Measurements from ENCODE around the gene GABRG3. TPM values are rescaled to one million over a fixed set of nuclear protein-coding genes. Genes with fewer than 3 reads are reported as not detected.

GABRG3 gene
- total RNA-seq, 1 donor from 2014 or later, result not detected

GRCh38 chr15:27219636-27220035, 248.7 kb downstream of the GABRG3 start:
- Histone ChIP-seq H3K4me3 (no peak overlapping the region), H3K4me1 (no peaks in the 10 kb centered on the region), H3K9me3 (no peaks in the 10 kb centered on the region), H3K27me3 (no peaks in the 10 kb centered on the region), H3K27ac (no peak overlapping the region), H3K36me3 (no peaks in the 10 kb centered on the region)
- intact Hi-C loops (cut with DNase I), result no loop called here
- TF ChIP-seq POLR2A (IDR thresholded peaks at IDR 0.05) (no peak), CTCF (IDR thresholded peaks at IDR 0.05) (no peak), POLR2AphosphoS5 (IDR thresholded peaks at IDR 0.05; ENCODE audit: insufficient read depth in 1 of 2, low read depth in 1 of 2) (no peak)
- DNase-seq (ENCODE audit: extremely low spot score in 2 of 2), result no peak

- Histone ChIP-seq H3K27me3 (no peaks in the 10 kb centered on the region), H3K4me1 (no peaks in the 10 kb centered on the region), H3K9me3 (no peaks in the 10 kb centered on the region), H3K36me3 (no peaks in the 10 kb centered on the region), H3K27ac (no peak overlapping the region), H3K4me3 (no peak overlapping the region)
- no peak for DNase-seq (ENCODE audit: extremely low spot score in 2 of 2)
- TF ChIP-seq POLR2A (IDR thresholded peaks at IDR 0.05) (no peak), POLR2AphosphoS5 (IDR thresholded peaks at IDR 0.05; ENCODE audit: insufficient read depth in 1 of 2, low read depth in 1 of 2) (no peak), CTCF (IDR thresholded peaks at IDR 0.05) (no peak)
- intact Hi-C loops (cut with DNase I), result no loop called here
These were observed 249.2 kb downstream of the GABRG3 start for GRCh38 chr15:27220199-27220598.

- intact Hi-C loops (cut with DNase I), result no loop called here
- no peaks in the 10 kb centered on the region for H3K36me3 ChIP-seq
- H3K27ac ChIP-seq, result no peak overlapping the region
- no peak for DNase-seq (ENCODE audit: extremely low spot score in 2 of 2)
- H3K27me3 ChIP-seq, result no peaks in the 10 kb centered on the region
- no peak for TF ChIP-seq POLR2A (IDR thresholded peaks at IDR 0.05)
- no peak for TF ChIP-seq CTCF (IDR thresholded peaks at IDR 0.05)
- no peak for TF ChIP-seq POLR2AphosphoS5 (IDR thresholded peaks at IDR 0.05; ENCODE audit: insufficient read depth in 1 of 2, low read depth in 1 of 2)
- no peaks in the 10 kb centered on the region for H3K4me1 ChIP-seq
- H3K4me3 ChIP-seq, result no peak overlapping the region
- H3K9me3 ChIP-seq, result no peaks in the 10 kb centered on the region
These were observed 251.5 kb downstream of the GABRG3 start for GRCh38 chr15:27222479-27222878.

GRCh38 chr15:27223179-27223578, 252.2 kb downstream of the GABRG3 start:
- H3K9me3 ChIP-seq, result no peaks in the 10 kb centered on the region
- no peak overlapping the region for H3K27ac ChIP-seq
- TF ChIP-seq POLR2AphosphoS5 (IDR thresholded peaks at IDR 0.05; ENCODE audit: insufficient read depth in 1 of 2, low read depth in 1 of 2) (no peak), CTCF (IDR thresholded peaks at IDR 0.05) (no peak), POLR2A (IDR thresholded peaks at IDR 0.05) (no peak)
- intact Hi-C loops (cut with DNase I), result no loop called here
- no peaks in the 10 kb centered on the region for H3K36me3 ChIP-seq
- H3K27me3 ChIP-seq, result no peaks in the 10 kb centered on the region
- H3K4me1 ChIP-seq, result no peaks in the 10 kb centered on the region
- H3K4me3 ChIP-seq, result no peak overlapping the region
- DNase-seq (ENCODE audit: extremely low spot score in 2 of 2), result no peak

DNA sequence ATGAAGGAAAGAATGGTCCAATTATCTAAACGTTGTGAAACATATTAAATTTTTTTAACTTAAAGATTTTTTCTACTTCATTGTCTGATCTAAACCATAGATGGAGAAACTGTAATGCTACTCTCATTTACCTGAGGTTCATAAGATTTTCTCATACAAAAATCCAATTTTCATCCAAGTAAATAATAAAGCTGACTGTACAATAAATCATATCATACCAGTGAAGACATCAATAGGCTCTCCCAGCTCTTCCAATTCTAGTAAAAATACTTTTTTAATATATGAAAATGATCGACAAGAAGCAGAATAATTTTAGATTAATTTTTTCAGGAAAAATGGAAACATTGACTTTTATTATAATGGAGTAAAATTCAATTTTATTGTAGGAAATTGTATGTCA, 260.8 kb downstream of the GABRG3 start:
- H3K9me3 ChIP-seq, result no peaks in the 10 kb centered on the region
- H3K27me3 ChIP-seq, result no peaks in the 10 kb centered on the region
- H3K4me1 ChIP-seq, result no peaks in the 10 kb centered on the region
- H3K27ac ChIP-seq, result no peak overlapping the region
- TF ChIP-seq POLR2AphosphoS5 (IDR thresholded peaks at IDR 0.05; ENCODE audit: insufficient read depth in 1 of 2, low read depth in 1 of 2) (no peak), CTCF (IDR thresholded peaks at IDR 0.05) (no peak), POLR2A (IDR thresholded peaks at IDR 0.05) (no peak)
- no peak overlapping the region for H3K4me3 ChIP-seq
- intact Hi-C loops (cut with DNase I), result no loop called here
- DNase-seq (ENCODE audit: extremely low spot score in 2 of 2), result no peak
- H3K36me3 ChIP-seq, result no peaks in the 10 kb centered on the region

Measured in vagina (tissue), 2 donors.